Vagina (tissue), 2 donors: Measurements from ENCODE around the gene MYO7B. TPM values are rescaled to one million over a fixed set of nuclear protein-coding genes. Genes with fewer than 3 reads are reported as not detected.

Source experiments
- DNase-seq, 2 donors: peaks; one replicate each; pipeline ENCODE4 v3.0.0-alpha.2; 2017; ENCODE audit errors: extremely low spot score in 2 of 2
- H3K27ac ChIP-seq: fragments of 200-600 bp; sonication (generic); one replicate; pipeline ENCODE4 v1.5.1; 2019
- H3K27me3 ChIP-seq: fragments of 200-600 bp; sonication (generic); one replicate; pipeline ENCODE4 v1.5.1; 2019
- H3K36me3 ChIP-seq, 2 donors: fragments of 200-600 bp; sonication (generic); one replicate each; pipeline ENCODE4 v1.5.1; 2017 to 2019
- H3K4me1 ChIP-seq: fragments of 200-600 bp; sonication (generic); one replicate; pipeline ENCODE4 v1.5.1; 2019
- H3K4me3 ChIP-seq, 2 donors: fragments of 200-600 bp; sonication (generic); 1 replicate in 1 of 2; 2 replicates in 1 of 2; pipeline ENCODE4 v1.5.1; 2016 to 2019
- H3K9me3 ChIP-seq: fragments of 200-600 bp; sonication (generic); one replicate; pipeline ENCODE4 v1.5.1; 2019
- POLR2A ChIP-seq, 2 donors: fragments of 450-650 bp; IDR thresholded peaks; one replicate each; pipeline ENCODE4 v1.6.1; 2017; ENCODE audit warnings: antibody characterized with exemption in 2 of 2, mild to moderate bottlenecking in 2 of 2, moderate library complexity in 2 of 2
- POLR2AphosphoS5 ChIP-seq, 2 donors: sonication (generic); formaldehyde crosslinking; IDR thresholded peaks; one replicate each; pipeline ENCODE4 v1.9.0; 2017; ENCODE audit warnings: antibody characterized with exemption in 2 of 2, mild to moderate bottlenecking in 2 of 2, low read depth in 1 of 2; ENCODE audit not compliant: insufficient read depth in 1 of 2
- intact Hi-C: fragments of 100-400 bp; cut with DNase I; formaldehyde crosslinking; loops from one replicate; pipeline ENCODE4 v1.15.1; 2023
- total RNA-seq: library from RNA; depleted of rRNA; stranded (reverse); fragments of >200 nt; gene quantifications from one replicate; pipeline ENCODE4 v1.2.3, GENCODE V29; 2016
- TF ChIP-seq, protein P1 (sequence below), 3 experiments: fragments of 450-650 bp in 2 of 3; fragments of 200-600 bp in 1 of 3; sonication (generic) in 1 of 3; IDR thresholded peaks; one replicate each; pipeline ENCODE4 v1.5.1; 2017 to 2019; ENCODE audit warnings: antibody characterized with exemption in 3 of 3, mild to moderate bottlenecking in 2 of 3, moderate library complexity in 2 of 3

The MYO7B gene
- total RNA-seq, 1 donor from 2014 or later, result not detected

GRCh38 chr2:127514076-127514475 lies 21.4 kb upstream of the MYO7B start:
- intact Hi-C loops, result no loop called here
- H3K27me3 ChIP-seq, result no peaks in the 10 kb centered on the region
- no peak overlapping the region for H3K4me3 ChIP-seq
- no peak overlapping the region for H3K27ac ChIP-seq
- no peak for DNase-seq
- TF ChIP-seq, protein P1, sequence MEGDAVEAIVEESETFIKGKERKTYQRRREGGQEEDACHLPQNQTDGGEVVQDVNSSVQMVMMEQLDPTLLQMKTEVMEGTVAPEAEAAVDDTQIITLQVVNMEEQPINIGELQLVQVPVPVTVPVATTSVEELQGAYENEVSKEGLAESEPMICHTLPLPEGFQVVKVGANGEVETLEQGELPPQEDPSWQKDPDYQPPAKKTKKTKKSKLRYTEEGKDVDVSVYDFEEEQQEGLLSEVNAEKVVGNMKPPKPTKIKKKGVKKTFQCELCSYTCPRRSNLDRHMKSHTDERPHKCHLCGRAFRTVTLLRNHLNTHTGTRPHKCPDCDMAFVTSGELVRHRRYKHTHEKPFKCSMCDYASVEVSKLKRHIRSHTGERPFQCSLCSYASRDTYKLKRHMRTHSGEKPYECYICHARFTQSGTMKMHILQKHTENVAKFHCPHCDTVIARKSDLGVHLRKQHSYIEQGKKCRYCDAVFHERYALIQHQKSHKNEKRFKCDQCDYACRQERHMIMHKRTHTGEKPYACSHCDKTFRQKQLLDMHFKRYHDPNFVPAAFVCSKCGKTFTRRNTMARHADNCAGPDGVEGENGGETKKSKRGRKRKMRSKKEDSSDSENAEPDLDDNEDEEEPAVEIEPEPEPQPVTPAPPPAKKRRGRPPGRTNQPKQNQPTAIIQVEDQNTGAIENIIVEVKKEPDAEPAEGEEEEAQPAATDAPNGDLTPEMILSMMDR (IDR thresholded peaks at IDR 0.05), result no peak
- TF ChIP-seq POLR2AphosphoS5 (IDR thresholded peaks at IDR 0.05; ENCODE audit: insufficient read depth in 1 of 2, low read depth in 1 of 2) (no peak), POLR2A (IDR thresholded peaks at IDR 0.05) (no peak)
- peaks cover 29% of the 10 kb centered on the region for H3K4me1 ChIP-seq
- no peaks in the 10 kb centered on the region for H3K9me3 ChIP-seq
- H3K36me3 ChIP-seq, result peaks cover 0 to 11% of the 10 kb centered on the region in 2 donors

DNA sequence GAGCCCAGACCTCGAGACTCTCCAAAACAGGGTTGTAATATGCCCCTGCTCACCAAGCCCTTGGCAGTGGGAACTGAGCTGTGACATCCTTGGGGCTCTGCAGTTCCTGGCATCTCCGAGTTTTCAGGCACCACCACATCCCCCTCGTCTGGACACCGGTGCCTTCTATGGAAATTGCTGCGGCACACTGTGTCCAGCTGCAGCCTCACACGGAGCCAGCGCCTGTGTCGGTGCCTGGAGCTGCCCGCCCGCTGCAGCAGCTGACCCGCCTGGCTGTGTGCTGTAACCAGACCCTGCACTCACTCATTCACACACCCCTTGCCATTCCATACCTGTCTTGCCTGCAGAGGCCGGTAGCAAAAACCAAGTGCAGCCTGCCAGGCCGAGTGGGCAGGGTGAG lies 21.0 kb upstream of the MYO7B start:
- Histone ChIP-seq H3K27ac (no peak overlapping the region), H3K4me1 (peaks cover 25% of the 10 kb centered on the region), H3K27me3 (no peaks in the 10 kb centered on the region), H3K36me3 (peaks cover 0 to 11% of the 10 kb centered on the region in 2 donors), H3K9me3 (no peaks in the 10 kb centered on the region), H3K4me3 (no peak overlapping the region)
- TF ChIP-seq POLR2AphosphoS5 (IDR thresholded peaks at IDR 0.05; ENCODE audit: insufficient read depth in 1 of 2, low read depth in 1 of 2) (no peak), POLR2A (IDR thresholded peaks at IDR 0.05) (no peak)
- TF ChIP-seq, protein P1 (IDR thresholded peaks at IDR 0.05), result no peak
- intact Hi-C loops, result no loop called here
- no peak for DNase-seq

GRCh38 chr2:127515383-127515915 lies 20.0 kb upstream of the MYO7B start:
- no peak overlapping the region for H3K27ac ChIP-seq
- intact Hi-C loops, result no loop called here
- TF ChIP-seq POLR2A (IDR thresholded peaks at IDR 0.05), result no peak
- no peak for TF ChIP-seq POLR2AphosphoS5 (IDR thresholded peaks at IDR 0.05; ENCODE audit: insufficient read depth in 1 of 2, low read depth in 1 of 2)
- TF ChIP-seq, protein P1 (IDR thresholded peaks at IDR 0.05), result no peak
- no peaks in the 10 kb centered on the region for H3K27me3 ChIP-seq
- H3K4me1 ChIP-seq, result peaks cover 23% of the 10 kb centered on the region
- peaks cover 0 to 12% of the 10 kb centered on the region in 2 donors for H3K36me3 ChIP-seq
- no peaks in the 10 kb centered on the region for H3K9me3 ChIP-seq
- H3K4me3 ChIP-seq, result no peak overlapping the region
- DNase-seq, result no peak

DNA sequence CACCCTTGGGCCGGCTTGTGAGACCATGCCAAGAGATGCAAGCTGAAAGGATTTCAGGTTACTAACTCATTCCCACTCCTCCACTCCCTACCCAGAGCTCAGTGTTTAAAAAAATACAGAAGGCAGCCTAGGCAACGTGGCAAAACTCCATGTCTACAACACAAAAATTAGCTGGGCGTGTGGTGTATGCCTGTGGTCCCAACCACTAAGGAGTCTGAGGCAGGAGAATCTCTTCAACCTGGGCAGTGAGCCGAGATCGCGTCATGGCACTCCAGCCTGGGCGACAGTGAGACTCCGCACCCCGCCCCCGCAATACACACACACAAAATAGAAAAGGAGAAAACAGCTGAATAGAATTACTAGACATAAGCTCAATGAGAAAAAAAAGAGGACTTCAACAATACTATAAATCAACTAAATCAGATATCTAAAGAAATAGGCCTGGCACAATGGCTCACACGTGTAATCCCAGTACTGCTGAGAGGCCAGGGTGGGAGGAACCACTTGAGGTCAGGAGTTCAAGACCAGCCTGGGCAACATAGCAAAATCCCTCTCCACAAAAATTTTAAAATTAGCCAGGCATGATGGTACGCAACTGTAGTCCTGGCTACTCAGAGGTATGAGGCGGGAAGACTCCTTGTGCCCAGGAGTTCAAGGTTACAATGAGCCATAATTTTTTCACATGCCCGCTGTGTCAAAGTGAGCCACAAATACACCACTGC lies 19.3 kb upstream of the MYO7B start:
- H3K4me1 ChIP-seq, result peaks cover 23% of the 10 kb centered on the region
- no peak overlapping the region for H3K27ac ChIP-seq
- no peaks in the 10 kb centered on the region for H3K27me3 ChIP-seq
- peaks cover 0 to 16% of the 10 kb centered on the region in 2 donors for H3K36me3 ChIP-seq
- H3K9me3 ChIP-seq, result no peaks in the 10 kb centered on the region
- TF ChIP-seq POLR2AphosphoS5 (IDR thresholded peaks at IDR 0.05; ENCODE audit: insufficient read depth in 1 of 2, low read depth in 1 of 2) (peak in 1 of 2 donors; percentile 40), POLR2A (IDR thresholded peaks at IDR 0.05) (no peak)
- TF ChIP-seq, protein P1 (IDR thresholded peaks at IDR 0.05), result no peak
- no peak overlapping the region for H3K4me3 ChIP-seq
- no peak for DNase-seq
- intact Hi-C loops, result no loop called here

- intact Hi-C loops, result no loop called here
- Histone ChIP-seq H3K36me3 (peaks cover 0 to 25% of the 10 kb centered on the region in 2 donors), H3K27ac (no peak overlapping the region)
These were observed 18.0 kb upstream of the MYO7B start for GRCh38 chr2:127517465-127517864.

More at GRCh38 chr2:127517465-127517864, 18.0 kb upstream of the MYO7B start:
- Histone ChIP-seq H3K27me3 (no peaks in the 10 kb centered on the region), H3K9me3 (no peaks in the 10 kb centered on the region), H3K4me1 (peaks cover 26% of the 10 kb centered on the region), H3K4me3 (no peak overlapping the region)
- TF ChIP-seq, protein P1 (IDR thresholded peaks at IDR 0.05), result no peak
- TF ChIP-seq POLR2A (IDR thresholded peaks at IDR 0.05), result no peak
- TF ChIP-seq POLR2AphosphoS5 (IDR thresholded peaks at IDR 0.05; ENCODE audit: insufficient read depth in 1 of 2, low read depth in 1 of 2), result no peak
- DNase-seq, result no peak
